Activated T-helper 17 cell treated with anti-CD3 and anti-CD28 coated beads, Interleukin-2, amount 50 U/mL, for 72 hours (primary cell): ENCODE results near the gene CCNE1. TPM values are rescaled to one million over a fixed set of nuclear protein-coding genes. Genes with fewer than 3 reads are reported as not detected.

Experiments used
- ATAC-seq: fragments of 150-1000 bp; cut with Tn5 transposase; replicated peaks from 2 replicates; pipeline ENCODE4 v1.10.0; 2021; ENCODE audit warnings: mild to moderate bottlenecking, moderate library complexity
- H3K27ac Mint-ChIP-seq: one replicate; pipeline ENCODE4 v1.8.0; 2022; ENCODE audit warnings: mixed read lengths
- H3K27me3 Mint-ChIP-seq: one replicate; pipeline ENCODE4 v1.8.0; 2022; ENCODE audit warnings: mixed read lengths
- H3K36me3 Mint-ChIP-seq: one replicate; pipeline ENCODE4 v1.8.0; 2022; ENCODE audit warnings: low read depth, mild to moderate bottlenecking, mixed read lengths
- H3K4me1 Mint-ChIP-seq: one replicate; pipeline ENCODE4 v1.8.0; 2022; ENCODE audit warnings: mixed read lengths
- H3K4me3 Mint-ChIP-seq: one replicate; pipeline ENCODE4 v1.8.0; 2022; ENCODE audit warnings: mild to moderate bottlenecking, mixed read lengths
- H3K9me3 Mint-ChIP-seq: one replicate; pipeline ENCODE4 v1.8.0; 2022; ENCODE audit warnings: mixed read lengths
- total RNA-seq, 2 donors: library from RNA; stranded (reverse); gene quantifications; one replicate each; pipeline ENCODE4 v1.2.3, GENCODE V29; 2022

The CCNE1 gene
- total RNA-seq, 2 donors from 2014 or later, result 20.1 to 31.5 TPM

GRCh38 chr19:29840066-29840950, 28.5 kb downstream of the CCNE1 start:
- H3K36me3 Mint-ChIP-seq, result peaks cover 8% of the 10 kb centered on the region
- H3K9me3 Mint-ChIP-seq, result no peaks in the 10 kb centered on the region
- no peaks in the 10 kb centered on the region for H3K27me3 Mint-ChIP-seq
- H3K4me3 Mint-ChIP-seq, result no peak overlapping the region
- H3K4me1 Mint-ChIP-seq, result peaks cover 12% of the 10 kb centered on the region
- H3K27ac Mint-ChIP-seq, result no peak overlapping the region
- no peak for ATAC-seq

GRCh38 chr19:29841209-29841558, 29.4 kb downstream of the CCNE1 start:
- Mint-ChIP-seq H3K9me3 (no peaks in the 10 kb centered on the region), H3K27me3 (no peaks in the 10 kb centered on the region), H3K27ac (no peak overlapping the region), H3K4me1 (peaks cover 20% of the 10 kb centered on the region), H3K36me3 (peaks cover 7% of the 10 kb centered on the region), H3K4me3 (no peak overlapping the region)
- ATAC-seq, result no peak

- no peak overlapping the region for H3K4me3 Mint-ChIP-seq
- H3K9me3 Mint-ChIP-seq, result no peaks in the 10 kb centered on the region
- no peak for ATAC-seq
- peaks cover 18% of the 10 kb centered on the region for H3K4me1 Mint-ChIP-seq
- H3K27ac Mint-ChIP-seq, result no peak overlapping the region
- H3K27me3 Mint-ChIP-seq, result no peaks in the 10 kb centered on the region
- H3K36me3 Mint-ChIP-seq, result peaks cover 1% of the 10 kb centered on the region
Observed at GRCh38 chr19:29841559-29842367, 30.0 kb downstream of the CCNE1 start.

GRCh38 chr19:29842471-29843179, 30.8 kb downstream of the CCNE1 start:
- Mint-ChIP-seq H3K4me1 (peaks cover 10% of the 10 kb centered on the region), H3K36me3 (no peaks in the 10 kb centered on the region), H3K9me3 (no peaks in the 10 kb centered on the region), H3K27ac (no peak overlapping the region), H3K27me3 (no peaks in the 10 kb centered on the region), H3K4me3 (no peak overlapping the region)
- ATAC-seq, result no peak

GRCh38 chr19:29843180-29844051, 31.6 kb downstream of the CCNE1 start:
- H3K4me1 Mint-ChIP-seq, result peaks cover 10% of the 10 kb centered on the region
- no peaks in the 10 kb centered on the region for H3K9me3 Mint-ChIP-seq
- no peak overlapping the region for H3K27ac Mint-ChIP-seq
- no peaks in the 10 kb centered on the region for H3K36me3 Mint-ChIP-seq
- no peak for ATAC-seq
- no peaks in the 10 kb centered on the region for H3K27me3 Mint-ChIP-seq
- peak overlapping the region; percentile 58 for H3K4me3 Mint-ChIP-seq

GRCh38 chr19:29844891-29845573, 33.2 kb downstream of the CCNE1 start:
- Mint-ChIP-seq H3K27me3 (no peaks in the 10 kb centered on the region), H3K4me1 (peaks cover 10% of the 10 kb centered on the region), H3K4me3 (peak overlapping the region; percentile 96), H3K36me3 (no peaks in the 10 kb centered on the region), H3K27ac (peak overlapping the region; percentile 71), H3K9me3 (no peaks in the 10 kb centered on the region)
- ATAC-seq, result peak; percentile 81

- ATAC-seq, result peak; percentile 15
- Mint-ChIP-seq H3K9me3 (no peaks in the 10 kb centered on the region), H3K27me3 (no peaks in the 10 kb centered on the region), H3K36me3 (no peaks in the 10 kb centered on the region), H3K27ac (peak overlapping the region; percentile 71), H3K4me3 (peak overlapping the region; percentile 96), H3K4me1 (peaks cover 10% of the 10 kb centered on the region)
Observed at GRCh38 chr19:29845574-29846176, 33.9 kb downstream of the CCNE1 start.

- no peak for ATAC-seq
- Mint-ChIP-seq H3K27me3 (peaks cover 5% of the 10 kb centered on the region), H3K9me3 (no peaks in the 10 kb centered on the region), H3K4me3 (no peak overlapping the region), H3K27ac (no peak overlapping the region), H3K36me3 (no peaks in the 10 kb centered on the region), H3K4me1 (peaks cover 16% of the 10 kb centered on the region)
Observed at GRCh38 chr19:29849208-29849607, 37.4 kb downstream of the CCNE1 start.

- H3K27me3 Mint-ChIP-seq, result peaks cover 9% of the 10 kb centered on the region
- peaks cover 14% of the 10 kb centered on the region for H3K4me1 Mint-ChIP-seq
- no peaks in the 10 kb centered on the region for H3K36me3 Mint-ChIP-seq
- H3K4me3 Mint-ChIP-seq, result no peak overlapping the region
- no peak for ATAC-seq
- no peak overlapping the region for H3K27ac Mint-ChIP-seq
- no peaks in the 10 kb centered on the region for H3K9me3 Mint-ChIP-seq
Observed at GRCh38 chr19:29850482-29850881, 38.7 kb downstream of the CCNE1 start.

- Mint-ChIP-seq H3K9me3 (no peaks in the 10 kb centered on the region), H3K4me3 (no peak overlapping the region), H3K27ac (peak overlapping the region; percentile 59), H3K27me3 (peaks cover 9% of the 10 kb centered on the region), H3K36me3 (no peaks in the 10 kb centered on the region), H3K4me1 (peaks cover 6% of the 10 kb centered on the region)
- peak; percentile 91 for ATAC-seq
Observed at GRCh38 chr19:29851769-29852521, 40.2 kb downstream of the CCNE1 start.

GRCh38 chr19:29854033-29854432, 42.2 kb downstream of the CCNE1 start:
- Mint-ChIP-seq H3K27ac (no peak overlapping the region), H3K9me3 (no peaks in the 10 kb centered on the region), H3K4me3 (no peak overlapping the region), H3K4me1 (peaks cover 6% of the 10 kb centered on the region), H3K36me3 (no peaks in the 10 kb centered on the region), H3K27me3 (peaks cover 9% of the 10 kb centered on the region)
- no peak for ATAC-seq

- ATAC-seq, result no peak
- peak overlapping the region; percentile 10 for H3K27ac Mint-ChIP-seq
- H3K27me3 Mint-ChIP-seq, result peaks cover 9% of the 10 kb centered on the region
- peaks cover 6% of the 10 kb centered on the region for H3K4me1 Mint-ChIP-seq
- no peaks in the 10 kb centered on the region for H3K9me3 Mint-ChIP-seq
- no peak overlapping the region for H3K4me3 Mint-ChIP-seq
- no peaks in the 10 kb centered on the region for H3K36me3 Mint-ChIP-seq
Observed at GRCh38 chr19:29855087-29855486, 43.3 kb downstream of the CCNE1 start.
